Tibial artery (tissue), 4 donors: ENCODE measurements around the gene LGR5.

Source experiments
- DNase-seq, 2 donors: peaks; one replicate each; pipeline ENCODE4 v3.0.0-alpha.2; 2019
- H3K27ac ChIP-seq, 2 donors: fragments of 200-600 bp; sonication (generic) in 1 of 2; 1 replicate in 1 of 2; 2 replicates in 1 of 2; pipeline ENCODE4 v1.5.1; 2018 to 2019; ENCODE audit warnings: mild to moderate bottlenecking in 1 of 2
- H3K27me3 ChIP-seq, 2 donors: fragments of 200-600 bp; sonication (generic) in 1 of 2; one replicate each; pipeline versions ENCODE4 v1.5.1 to v1.6.0; 2016 to 2019
- H3K36me3 ChIP-seq, 3 donors: fragments of 200-600 bp; sonication (generic) in 2 of 3; one replicate each; pipeline ENCODE4 v1.5.1; 2016 to 2019; ENCODE audit warnings: mild to moderate bottlenecking in 2 of 3
- H3K4me1 ChIP-seq, 4 donors: fragments of 200-600 bp; sonication (generic) in 2 of 4; 1 replicate in 3 of 4; 2 replicates in 1 of 4; pipeline ENCODE4 v1.5.1; 2016 to 2019
- H3K4me3 ChIP-seq, 2 donors: fragments of 200-600 bp; sonication (generic) in 1 of 2; 1 replicate in 1 of 2; 2 replicates in 1 of 2; pipeline ENCODE4 v1.5.1; 2018 to 2019; ENCODE audit warnings: mild to moderate bottlenecking in 2 of 2
- H3K9me3 ChIP-seq, 3 donors: fragments of 200-600 bp; sonication (generic) in 1 of 3; one replicate each; pipeline ENCODE4 v1.5.1; 2016 to 2019
- intact Hi-C: fragments of 100-400 bp; cut with DNase I; formaldehyde crosslinking; loops from one replicate; pipeline ENCODE4 v1.15.0; 2023; ENCODE audit warnings: low total_unique reads
- TF ChIP-seq, protein P1 (sequence below), 2 experiments: fragments of 200-600 bp in 1 of 2; fragments of 450-650 bp in 1 of 2; IDR thresholded peaks; one replicate each; pipeline ENCODE4 v1.5.1; 2017 to 2019; ENCODE audit warnings: antibody characterized with exemption in 2 of 2, mild to moderate bottlenecking in 1 of 2, moderate library complexity in 1 of 2

Gene LGR5

DNA sequence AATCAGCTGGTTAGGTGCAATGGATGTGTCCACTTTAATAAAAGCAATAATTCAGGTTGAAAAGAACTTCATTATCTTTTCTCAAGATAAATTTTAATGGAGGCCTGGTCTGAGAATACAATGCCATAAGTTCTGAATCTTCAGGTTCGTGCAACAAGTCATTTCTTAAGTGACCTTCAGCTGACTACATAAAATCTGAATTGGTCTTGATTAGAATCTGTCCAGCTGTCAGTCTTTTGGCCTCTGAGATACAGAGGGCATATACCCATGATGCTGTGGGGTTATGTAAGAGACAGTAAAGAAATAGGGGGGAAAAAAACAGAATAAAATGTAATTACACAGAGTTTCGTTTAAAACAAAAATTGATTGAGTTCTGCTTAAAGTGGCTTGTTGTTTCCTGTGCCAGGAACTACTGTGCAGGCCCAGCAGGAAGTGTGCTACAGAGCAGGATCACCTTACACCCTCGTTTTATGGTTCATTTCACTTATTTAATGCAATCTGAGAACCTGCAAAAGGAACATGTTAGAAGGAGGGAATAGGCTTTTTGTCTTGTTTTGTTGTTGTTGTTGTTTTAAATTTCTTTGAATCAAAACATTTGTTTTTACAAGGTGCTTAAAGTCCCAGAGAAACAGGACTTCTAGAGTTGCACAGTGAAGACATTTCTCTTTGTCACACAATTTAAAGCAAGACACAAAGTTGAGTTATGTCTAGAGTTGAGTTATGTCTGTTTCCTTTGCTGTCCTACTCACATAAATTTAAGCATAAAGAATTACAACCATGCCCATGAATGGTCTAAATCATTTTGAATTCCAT, 64.2 kb downstream of the LGR5 start:
- Histone ChIP-seq H3K4me3 (no peak overlapping the region), H3K9me3 (no peaks in the 10 kb centered on the region), H3K27ac (no peak overlapping the region), H3K27me3 (no peaks in the 10 kb centered on the region), H3K36me3 (no peaks in the 10 kb centered on the region), H3K4me1 (peaks cover 0 to 13% (median 2%) of the 10 kb centered on the region in 4 donors)
- DNase-seq: no peak
- TF ChIP-seq, protein P1, sequence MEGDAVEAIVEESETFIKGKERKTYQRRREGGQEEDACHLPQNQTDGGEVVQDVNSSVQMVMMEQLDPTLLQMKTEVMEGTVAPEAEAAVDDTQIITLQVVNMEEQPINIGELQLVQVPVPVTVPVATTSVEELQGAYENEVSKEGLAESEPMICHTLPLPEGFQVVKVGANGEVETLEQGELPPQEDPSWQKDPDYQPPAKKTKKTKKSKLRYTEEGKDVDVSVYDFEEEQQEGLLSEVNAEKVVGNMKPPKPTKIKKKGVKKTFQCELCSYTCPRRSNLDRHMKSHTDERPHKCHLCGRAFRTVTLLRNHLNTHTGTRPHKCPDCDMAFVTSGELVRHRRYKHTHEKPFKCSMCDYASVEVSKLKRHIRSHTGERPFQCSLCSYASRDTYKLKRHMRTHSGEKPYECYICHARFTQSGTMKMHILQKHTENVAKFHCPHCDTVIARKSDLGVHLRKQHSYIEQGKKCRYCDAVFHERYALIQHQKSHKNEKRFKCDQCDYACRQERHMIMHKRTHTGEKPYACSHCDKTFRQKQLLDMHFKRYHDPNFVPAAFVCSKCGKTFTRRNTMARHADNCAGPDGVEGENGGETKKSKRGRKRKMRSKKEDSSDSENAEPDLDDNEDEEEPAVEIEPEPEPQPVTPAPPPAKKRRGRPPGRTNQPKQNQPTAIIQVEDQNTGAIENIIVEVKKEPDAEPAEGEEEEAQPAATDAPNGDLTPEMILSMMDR (IDR thresholded peaks at IDR 0.05): no peak
- intact Hi-C loops: no loop called here

DNA sequence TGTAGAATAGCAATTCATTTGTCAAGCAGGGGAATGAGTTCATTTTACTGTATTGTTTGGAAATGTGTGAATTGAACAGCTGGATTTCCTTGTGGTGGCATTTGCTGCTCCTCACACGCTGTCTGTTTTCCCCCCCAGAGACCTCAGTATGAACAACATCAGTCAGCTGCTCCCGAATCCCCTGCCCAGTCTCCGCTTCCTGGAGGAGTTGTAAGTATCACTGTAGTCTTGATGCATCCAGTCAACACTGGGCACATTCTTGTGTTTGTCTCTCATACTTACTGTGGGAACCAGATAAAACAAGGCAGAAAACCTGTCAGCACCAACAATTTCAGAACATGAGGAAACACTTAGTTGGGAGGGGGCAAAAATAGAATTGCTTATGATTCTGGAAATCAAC, 64.9 kb downstream of the LGR5 start:
- Histone ChIP-seq H3K27me3 (no peaks in the 10 kb centered on the region), H3K4me1 (peaks cover 0 to 13% (median 2%) of the 10 kb centered on the region in 4 donors), H3K4me3 (no peak overlapping the region), H3K27ac (no peak overlapping the region), H3K36me3 (no peaks in the 10 kb centered on the region), H3K9me3 (no peaks in the 10 kb centered on the region)
- intact Hi-C loops: no loop called here
- TF ChIP-seq, protein P1 (IDR thresholded peaks at IDR 0.05): no peak
- DNase-seq: no peak

DNA sequence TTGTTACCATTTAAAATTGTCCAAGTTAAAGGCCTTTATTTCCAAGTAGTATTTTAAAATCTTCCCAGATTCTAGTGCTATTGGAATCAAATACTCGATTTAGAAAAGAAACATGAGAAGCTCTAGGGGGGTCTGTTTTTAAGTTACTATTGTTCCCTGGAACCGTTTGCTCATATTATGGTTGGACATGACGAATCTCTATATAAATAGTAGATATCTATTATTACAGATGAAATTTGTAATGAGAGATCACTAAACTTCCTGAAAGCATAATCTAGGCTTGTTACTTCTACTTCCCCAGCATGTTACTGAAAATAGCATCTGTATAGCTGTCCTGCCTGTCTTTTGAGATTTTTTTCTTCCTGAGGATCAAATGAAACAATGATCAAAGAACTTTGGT, 70.1 kb downstream of the LGR5 start:
- peaks cover 0 to 2% of the 10 kb centered on the region in 2 donors for H3K27me3 ChIP-seq
- TF ChIP-seq, protein P1 (IDR thresholded peaks at IDR 0.05): no peak
- no peak for DNase-seq
- H3K4me1 ChIP-seq: peaks cover 0 to 10% (median 0%) of the 10 kb centered on the region in 4 donors
- H3K4me3 ChIP-seq: no peak overlapping the region
- intact Hi-C loops: no loop called here
- H3K9me3 ChIP-seq: no peaks in the 10 kb centered on the region
- no peaks in the 10 kb centered on the region for H3K36me3 ChIP-seq
- H3K27ac ChIP-seq: no peak overlapping the region

DNA sequence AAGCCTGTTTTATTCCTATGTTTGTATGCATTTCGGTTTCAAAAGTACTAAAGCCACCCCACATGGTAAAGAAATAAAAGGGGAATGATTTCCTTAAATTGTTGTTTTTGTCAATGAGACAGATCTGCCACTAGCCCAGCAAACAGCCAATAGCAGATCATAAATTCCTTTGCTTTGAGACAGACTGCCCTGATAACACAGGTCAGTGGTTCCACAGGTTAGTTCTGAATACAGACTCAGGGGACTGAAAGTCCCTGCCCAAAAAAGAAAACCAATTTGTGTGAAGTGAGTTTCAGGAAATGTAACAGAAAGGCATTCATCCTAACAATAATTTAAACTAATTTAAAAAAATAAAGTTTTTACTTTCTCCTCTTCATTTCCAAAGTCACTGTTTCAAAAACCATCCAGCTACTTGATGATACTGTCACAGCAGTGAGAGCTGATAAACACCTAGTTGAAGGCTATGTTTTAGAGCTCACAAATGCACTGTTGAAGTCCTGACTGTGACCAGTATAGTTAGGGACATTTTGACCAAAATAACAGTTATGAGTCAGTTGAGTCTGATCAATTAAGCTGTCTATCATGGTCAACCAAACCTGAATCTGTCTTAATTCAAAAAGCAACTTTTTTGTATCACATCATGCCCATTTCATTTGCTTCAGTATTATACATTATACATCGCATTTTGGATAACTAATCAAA, 77.7 kb downstream of the LGR5 start:
- no peaks in the 10 kb centered on the region for H3K36me3 ChIP-seq
- no peak overlapping the region for H3K27ac ChIP-seq
- H3K27me3 ChIP-seq: no peaks in the 10 kb centered on the region
- TF ChIP-seq, protein P1 (IDR thresholded peaks at IDR 0.05): no peak
- DNase-seq: no peak
- H3K9me3 ChIP-seq: no peaks in the 10 kb centered on the region
- intact Hi-C loops: no loop called here
- no peaks in the 10 kb centered on the region for H3K4me1 ChIP-seq
- H3K4me3 ChIP-seq: no peak overlapping the region

DNA sequence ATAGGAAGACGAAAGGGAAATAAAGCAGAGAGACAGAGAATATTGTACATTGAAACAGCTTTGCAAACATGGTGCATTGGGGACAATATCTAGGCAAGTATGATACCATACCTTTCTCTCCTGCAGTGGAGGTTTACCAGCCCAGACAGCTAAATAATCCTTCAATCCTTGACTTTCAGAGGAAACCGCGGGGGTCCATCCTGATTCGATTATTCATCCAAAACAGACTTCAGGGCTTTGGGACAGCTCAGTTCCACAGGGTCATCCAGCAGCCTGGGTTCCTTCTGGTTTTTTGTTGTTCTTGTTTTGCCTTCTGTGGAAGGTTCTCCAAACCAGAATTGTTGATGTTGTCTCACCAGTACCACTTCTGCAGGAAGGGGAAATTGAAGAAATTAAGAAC, 81.5 kb downstream of the LGR5 start:
- Histone ChIP-seq H3K36me3 (no peaks in the 10 kb centered on the region), H3K4me1 (no peaks in the 10 kb centered on the region), H3K9me3 (no peaks in the 10 kb centered on the region), H3K4me3 (no peak overlapping the region), H3K27me3 (no peaks in the 10 kb centered on the region), H3K27ac (no peak overlapping the region)
- intact Hi-C loops: no loop called here
- DNase-seq: no peak
- TF ChIP-seq, protein P1 (IDR thresholded peaks at IDR 0.05): no peak
